ENCODE data around the gene TIAM2. TPM values are rescaled to one million over a fixed set of nuclear protein-coding genes. Genes with fewer than 3 reads are reported as not detected.

TIAM2 gene
- total RNA-seq, 4 donors from 2014 or later = 8.6 to 17.0 (median 14.8) TPM

DNA sequence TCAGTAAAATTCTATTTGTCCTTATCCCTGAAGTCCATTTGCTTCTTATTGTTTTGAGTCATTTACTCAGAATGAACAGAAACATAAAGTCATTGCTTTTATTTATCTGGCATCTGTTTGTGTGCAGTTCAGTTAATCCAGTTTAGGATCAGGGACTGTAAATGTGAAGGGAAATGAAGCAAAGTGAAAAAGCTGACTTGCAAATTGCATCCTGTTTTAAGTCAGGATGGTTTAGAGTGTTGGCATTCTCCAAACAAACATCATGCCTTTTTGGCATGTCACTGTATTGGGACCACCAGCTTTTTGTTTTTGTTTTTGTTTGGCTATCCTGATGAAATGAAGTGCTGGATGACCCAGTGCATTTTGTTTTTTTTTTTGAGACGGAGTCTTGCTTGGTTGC is 168.5 kb downstream of the TIAM2 start:
- H3K4me1 ChIP-seq = peaks cover 0 to 2% (median under 1%) of the 10 kb centered on the region in 4 donors
- no peak for DNase-seq (ENCODE audit: extremely low spot score)
- no peaks in the 10 kb centered on the region for H3K27me3 ChIP-seq
- no peak overlapping the region for H3K4me3 ChIP-seq
- WGBS = 100% methylated on average over 1 of the region's 1 CpG
- no peak overlapping the region for H3K27ac ChIP-seq (replicated peaks in 1 of 4)
- intact Hi-C loops (cut with DNase I) = no loop called here
- no peaks in the 10 kb centered on the region for H3K9me3 ChIP-seq
- H3K36me3 ChIP-seq = peaks cover 0 to 5% (median 0%) of the 10 kb centered on the region in 4 donors
- TF ChIP-seq, protein P1, sequence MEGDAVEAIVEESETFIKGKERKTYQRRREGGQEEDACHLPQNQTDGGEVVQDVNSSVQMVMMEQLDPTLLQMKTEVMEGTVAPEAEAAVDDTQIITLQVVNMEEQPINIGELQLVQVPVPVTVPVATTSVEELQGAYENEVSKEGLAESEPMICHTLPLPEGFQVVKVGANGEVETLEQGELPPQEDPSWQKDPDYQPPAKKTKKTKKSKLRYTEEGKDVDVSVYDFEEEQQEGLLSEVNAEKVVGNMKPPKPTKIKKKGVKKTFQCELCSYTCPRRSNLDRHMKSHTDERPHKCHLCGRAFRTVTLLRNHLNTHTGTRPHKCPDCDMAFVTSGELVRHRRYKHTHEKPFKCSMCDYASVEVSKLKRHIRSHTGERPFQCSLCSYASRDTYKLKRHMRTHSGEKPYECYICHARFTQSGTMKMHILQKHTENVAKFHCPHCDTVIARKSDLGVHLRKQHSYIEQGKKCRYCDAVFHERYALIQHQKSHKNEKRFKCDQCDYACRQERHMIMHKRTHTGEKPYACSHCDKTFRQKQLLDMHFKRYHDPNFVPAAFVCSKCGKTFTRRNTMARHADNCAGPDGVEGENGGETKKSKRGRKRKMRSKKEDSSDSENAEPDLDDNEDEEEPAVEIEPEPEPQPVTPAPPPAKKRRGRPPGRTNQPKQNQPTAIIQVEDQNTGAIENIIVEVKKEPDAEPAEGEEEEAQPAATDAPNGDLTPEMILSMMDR (IDR thresholded peaks at IDR 0.05) = no peak
- TF ChIP-seq POLR2AphosphoS5 (IDR thresholded peaks at IDR 0.05) (no peak), EP300 (IDR thresholded peaks at IDR 0.05) (no peak), POLR2A (IDR thresholded peaks at IDR 0.05; ENCODE audit: low read depth) (no peak)

DNA sequence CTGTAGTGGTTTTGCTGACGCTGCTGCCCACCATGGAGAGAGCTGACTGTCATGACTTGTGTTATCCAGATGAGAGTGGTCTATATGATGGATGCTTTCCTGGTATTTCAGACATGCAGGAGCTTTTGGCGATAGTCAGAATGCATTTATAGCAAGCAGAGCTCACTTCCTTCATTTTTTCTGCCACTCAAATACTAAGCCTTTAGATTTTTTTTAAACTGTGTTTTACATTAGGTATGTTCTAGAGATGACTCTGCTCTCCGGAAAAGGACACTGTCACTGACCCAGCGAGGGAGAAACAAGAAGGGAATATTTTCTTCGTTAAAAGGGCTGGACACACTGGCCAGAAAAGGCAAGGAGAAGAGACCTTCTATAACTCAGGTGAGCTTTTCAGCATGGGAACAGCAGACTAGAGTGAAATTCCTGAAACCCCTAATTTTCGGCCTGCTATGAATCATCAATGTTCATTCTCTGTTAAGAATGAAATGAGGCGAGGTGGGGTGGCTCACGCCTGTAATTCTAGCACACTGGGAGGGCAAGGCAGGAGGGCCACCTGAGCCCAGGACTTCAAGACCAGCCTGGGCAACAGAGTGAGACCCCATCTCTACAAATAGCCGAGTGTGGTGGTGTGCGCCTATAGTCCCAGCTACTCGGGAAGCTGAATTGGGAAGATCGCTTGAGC is 170.1 kb downstream of the TIAM2 start:
- Histone ChIP-seq H3K27ac (replicated peaks in 1 of 4) (no peak overlapping the region), H3K9me3 (no peaks in the 10 kb centered on the region), H3K36me3 (peaks cover 0 to 5% (median 0%) of the 10 kb centered on the region in 4 donors), H3K4me3 (no peak overlapping the region), H3K4me1 (peaks cover 0 to 2% (median under 1%) of the 10 kb centered on the region in 4 donors), H3K27me3 (no peaks in the 10 kb centered on the region)
- intact Hi-C loops (cut with DNase I) = no loop called here
- 91% methylated on average over 11 of the region's 12 CpGs for WGBS
- DNase-seq (ENCODE audit: extremely low spot score) = no peak
- TF ChIP-seq EP300 (IDR thresholded peaks at IDR 0.05) (no peak), POLR2A (IDR thresholded peaks at IDR 0.05; ENCODE audit: low read depth) (no peak)
- TF ChIP-seq, protein P1 (IDR thresholded peaks at IDR 0.05) = no peak

DNA sequence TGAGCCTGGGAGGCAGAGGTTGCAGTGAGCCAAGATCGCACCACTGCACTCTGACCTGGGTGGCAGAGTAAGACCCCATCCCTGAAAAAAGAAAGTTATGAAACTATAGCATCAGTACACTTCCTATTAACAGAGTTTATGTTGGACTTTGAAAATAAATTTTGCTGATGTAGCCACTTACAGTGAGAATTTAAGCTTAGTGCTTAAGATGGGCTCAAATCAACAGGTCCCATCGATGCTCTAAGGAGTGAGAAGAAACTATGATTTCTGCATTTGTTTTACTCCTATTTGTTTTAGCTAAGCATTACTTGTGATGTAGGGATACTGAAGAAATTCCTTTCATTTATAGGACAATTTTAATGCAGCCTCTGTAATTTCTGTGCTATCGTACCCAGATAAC is 175.4 kb downstream of the TIAM2 start:
- DNase-seq (ENCODE audit: extremely low spot score) = no peak
- peak overlapping the region in 3 of 4 donors; percentile 30 to 68 (median 50) for H3K27ac ChIP-seq (replicated peaks in 1 of 4)
- H3K9me3 ChIP-seq = no peaks in the 10 kb centered on the region
- H3K36me3 ChIP-seq = no peaks in the 10 kb centered on the region
- WGBS = 55% methylated on average over 3 of the region's 3 CpGs
- no peaks in the 10 kb centered on the region for H3K27me3 ChIP-seq
- intact Hi-C loops (cut with DNase I) = loop anchor here (5.0 kb wide), 1 partner anchor 303 kb away; no protein-coding TSS in a partner anchor
- no peak for TF ChIP-seq POLR2A (IDR thresholded peaks at IDR 0.05; ENCODE audit: low read depth)
- TF ChIP-seq, protein P1 (IDR thresholded peaks at IDR 0.05) = no peak
- no peak for TF ChIP-seq POLR2AphosphoS5 (IDR thresholded peaks at IDR 0.05)
- no peak for TF ChIP-seq EP300 (IDR thresholded peaks at IDR 0.05)
- H3K4me1 ChIP-seq = peaks cover 17 to 37% (median 32%) of the 10 kb centered on the region in 4 donors
- H3K4me3 ChIP-seq = no peak overlapping the region

DNA sequence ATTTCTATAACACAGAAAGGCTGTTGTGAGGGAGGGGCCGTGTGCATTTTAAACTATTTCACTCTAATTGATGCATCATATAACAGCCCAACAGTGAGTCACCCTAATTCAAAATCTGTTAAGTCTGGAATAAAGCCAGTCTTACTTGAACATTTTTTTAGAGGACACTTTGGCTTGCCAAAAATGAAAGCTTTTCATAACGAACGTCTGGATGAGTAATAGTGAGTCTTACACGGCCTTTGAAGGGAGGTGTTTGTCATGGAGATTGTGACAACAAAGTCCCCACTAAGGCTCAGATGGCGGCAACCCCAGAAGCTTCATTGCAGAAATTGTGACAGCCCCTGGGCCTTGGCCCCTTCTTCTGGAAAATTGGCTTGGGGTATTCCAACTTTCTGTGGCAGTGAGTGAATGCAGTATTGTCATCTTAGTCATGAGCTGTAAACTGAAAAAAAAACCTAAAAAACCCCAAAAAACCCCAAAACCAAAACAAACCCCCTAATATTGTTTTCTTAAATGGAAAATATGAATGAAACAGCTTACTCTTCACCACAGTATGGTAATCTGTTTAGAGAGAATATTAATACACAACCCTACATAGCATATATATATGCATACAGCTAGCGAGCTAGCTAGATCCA is 176.1 kb downstream of the TIAM2 start:
- peak in 1 of 2 donors; percentile 61 for TF ChIP-seq POLR2AphosphoS5 (IDR thresholded peaks at IDR 0.05)
- TF ChIP-seq, protein P1 (IDR thresholded peaks at IDR 0.05) = no peak
- H3K4me1 ChIP-seq = peaks cover 17 to 37% (median 32%) of the 10 kb centered on the region in 4 donors
- peak overlapping the region in 2 of 4 donors; percentile 31 to 34 for H3K4me3 ChIP-seq
- no peaks in the 10 kb centered on the region for H3K36me3 ChIP-seq
- intact Hi-C loops (cut with DNase I) = loop anchor here (5.0 kb wide), 1 partner anchor 304 kb away; no protein-coding TSS in a partner anchor
- no peaks in the 10 kb centered on the region for H3K27me3 ChIP-seq
- no peak for DNase-seq (ENCODE audit: extremely low spot score)
- no peaks in the 10 kb centered on the region for H3K9me3 ChIP-seq
- peak overlapping the region; percentile 50 to 68 (median 62) for H3K27ac ChIP-seq (replicated peaks in 1 of 4)
- 14% methylated on average over 6 of the region's 6 CpGs for WGBS

Data from esophagus muscularis mucosa (tissue), 4 donors.